ENCODE data around the gene CACNA1C. TPM values are rescaled to one million over a fixed set of nuclear protein-coding genes. Genes with fewer than 3 reads are reported as not detected.

The CACNA1C gene
- total RNA-seq, 1 donor: 16.6 TPM

- H3K4me3 ChIP-seq (ENCODE audit: low read depth, low read length): no peak overlapping the region
These were observed 533.6 kb downstream of the CACNA1C start for GRCh38 chr12:2586156-2587038.

GRCh38 chr12:2588345-2588744 is 535.6 kb downstream of the CACNA1C start:
- no peak for DNase-seq (ENCODE audit: low read depth)
- TF ChIP-seq CTCF (IDR thresholded peaks at IDR 0.05; ENCODE audit: insufficient read depth, low read length): no peak
- no peak overlapping the region for H3K4me3 ChIP-seq (ENCODE audit: low read depth, low read length)

More at GRCh38 chr12:2586156-2587038, 533.6 kb downstream of the CACNA1C start:
- no peak for TF ChIP-seq CTCF (IDR thresholded peaks at IDR 0.05; ENCODE audit: insufficient read depth, low read length)
- DNase-seq (ENCODE audit: low read depth): no peak

GRCh38 chr12:2589381-2589780 is 536.6 kb downstream of the CACNA1C start:
- no peak for DNase-seq (ENCODE audit: low read depth)
- TF ChIP-seq CTCF (IDR thresholded peaks at IDR 0.05; ENCODE audit: insufficient read depth, low read length): no peak
- no peak overlapping the region for H3K4me3 ChIP-seq (ENCODE audit: low read depth, low read length)

- no peak overlapping the region for H3K4me3 ChIP-seq (ENCODE audit: low read depth, low read length)
- no peak for DNase-seq (ENCODE audit: low read depth)
- no peak for TF ChIP-seq CTCF (IDR thresholded peaks at IDR 0.05; ENCODE audit: insufficient read depth, low read length)
These were observed 540.3 kb downstream of the CACNA1C start for GRCh38 chr12:2593045-2593444.

- no peak for TF ChIP-seq CTCF (IDR thresholded peaks at IDR 0.05; ENCODE audit: insufficient read depth, low read length)
- H3K4me3 ChIP-seq (ENCODE audit: low read depth, low read length): no peak overlapping the region
- no peak for DNase-seq (ENCODE audit: low read depth)
These were observed 543.7 kb downstream of the CACNA1C start for GRCh38 chr12:2596441-2596840.

GRCh38 chr12:2605301-2605700 is 552.5 kb downstream of the CACNA1C start:
- DNase-seq (ENCODE audit: low read depth): no peak
- H3K4me3 ChIP-seq (ENCODE audit: low read depth, low read length): no peak overlapping the region
- TF ChIP-seq CTCF (IDR thresholded peaks at IDR 0.05; ENCODE audit: insufficient read depth, low read length): no peak

All from fibroblast of the aortic adventitia (primary cell).